DOHH2 (cell line): ENCODE results near the gene MYO1G.

Experiments
- EZH2phosphoT487 ChIP-seq: fragments of 200-600 bp; sonication (generic); IDR thresholded peaks from 2 replicates; pipeline ENCODE4 v1.6.1; 2017; ENCODE audit warnings: borderline replicate concordance, mild to moderate bottlenecking, antibody characterized with exemption, low read length, moderate library complexity, mixed read lengths
- TF ChIP-seq, protein P1 (sequence below): fragments of 200-600 bp; sonication (generic); IDR thresholded peaks from one replicate; pipeline ENCODE4 v1.5.1; 2014; ENCODE audit warnings: antibody characterized with exemption, mild to moderate bottlenecking, low read depth, low read length; ENCODE audit not compliant: poor library complexity, severe bottlenecking

- TF ChIP-seq, protein P1, sequence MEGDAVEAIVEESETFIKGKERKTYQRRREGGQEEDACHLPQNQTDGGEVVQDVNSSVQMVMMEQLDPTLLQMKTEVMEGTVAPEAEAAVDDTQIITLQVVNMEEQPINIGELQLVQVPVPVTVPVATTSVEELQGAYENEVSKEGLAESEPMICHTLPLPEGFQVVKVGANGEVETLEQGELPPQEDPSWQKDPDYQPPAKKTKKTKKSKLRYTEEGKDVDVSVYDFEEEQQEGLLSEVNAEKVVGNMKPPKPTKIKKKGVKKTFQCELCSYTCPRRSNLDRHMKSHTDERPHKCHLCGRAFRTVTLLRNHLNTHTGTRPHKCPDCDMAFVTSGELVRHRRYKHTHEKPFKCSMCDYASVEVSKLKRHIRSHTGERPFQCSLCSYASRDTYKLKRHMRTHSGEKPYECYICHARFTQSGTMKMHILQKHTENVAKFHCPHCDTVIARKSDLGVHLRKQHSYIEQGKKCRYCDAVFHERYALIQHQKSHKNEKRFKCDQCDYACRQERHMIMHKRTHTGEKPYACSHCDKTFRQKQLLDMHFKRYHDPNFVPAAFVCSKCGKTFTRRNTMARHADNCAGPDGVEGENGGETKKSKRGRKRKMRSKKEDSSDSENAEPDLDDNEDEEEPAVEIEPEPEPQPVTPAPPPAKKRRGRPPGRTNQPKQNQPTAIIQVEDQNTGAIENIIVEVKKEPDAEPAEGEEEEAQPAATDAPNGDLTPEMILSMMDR: no peak
- no peak for TF ChIP-seq EZH2phosphoT487
Observed at GRCh38 chr7:45024126-45024744, 45.4 kb upstream of the MYO1G start.
